HG02759 (cell line): Measurements from ENCODE around the gene RBM12.

Experiments
- ATAC-seq: cut with Tn5 transposase; IDR thresholded peaks from one replicate; pipeline ENCODE4 v1.9.1; 2021; ENCODE audit warnings: mild to moderate bottlenecking, moderate library complexity; ENCODE audit not compliant: unreplicated experiment

Gene RBM12

DNA sequence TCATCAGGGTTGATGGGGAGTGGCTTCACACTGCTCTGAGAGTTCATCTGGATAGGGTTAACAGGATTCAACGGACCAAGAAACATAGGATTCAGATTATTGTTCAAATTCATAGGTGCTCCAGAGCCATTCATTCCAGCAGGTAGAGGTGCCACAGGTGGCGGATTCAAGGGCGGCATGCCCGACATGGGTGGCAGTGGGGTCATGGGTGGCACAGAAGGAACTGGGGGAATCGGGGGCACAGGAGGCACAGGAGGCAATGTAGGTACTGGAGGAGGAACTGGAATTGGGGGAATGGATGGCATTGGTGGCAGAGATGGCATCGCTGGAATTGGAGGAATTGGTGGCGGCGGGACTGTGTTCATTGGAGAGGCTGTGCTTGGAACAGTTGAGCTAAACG lies 10.3 kb downstream of the RBM12 start:
- no peak for ATAC-seq

DNA sequence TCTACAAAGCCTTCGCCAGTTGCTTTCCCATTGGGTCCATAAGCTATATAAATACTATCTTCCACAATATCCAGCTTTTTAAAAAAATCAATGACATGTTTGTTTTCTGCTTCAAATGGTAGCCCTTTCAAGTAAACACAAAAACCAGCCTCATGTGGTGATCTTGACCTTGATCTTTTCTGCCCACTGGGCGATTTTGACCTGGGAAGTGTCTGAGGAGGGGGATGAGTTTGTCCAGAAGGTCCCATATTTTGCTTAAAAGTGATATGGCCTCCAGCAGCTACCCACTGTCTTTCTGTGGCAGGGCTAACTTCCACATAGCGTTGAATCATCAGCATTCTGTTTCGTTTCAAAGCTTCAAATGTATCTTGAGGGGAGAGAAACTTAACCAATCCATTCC lies 10.8 kb downstream of the RBM12 start:
- ATAC-seq = no peak

DNA sequence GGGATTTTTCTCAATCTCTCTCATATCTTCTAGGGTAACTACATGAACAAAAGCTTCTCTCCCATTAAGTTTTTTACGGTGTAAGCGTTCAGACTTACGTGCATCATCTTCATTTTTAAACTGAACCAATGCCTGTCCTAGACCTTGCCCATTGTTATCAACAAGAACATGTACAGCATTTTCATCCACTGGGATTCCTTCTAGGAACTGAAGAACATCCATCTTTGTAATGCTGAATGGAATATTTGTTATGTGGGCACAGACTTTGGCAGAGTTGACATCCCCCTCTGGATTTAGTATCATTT lies 11.3 kb downstream of the RBM12 start:
- no peak for ATAC-seq

- ATAC-seq = no peak
Measured at GRCh38 chr20:35652641-35653429, 11.9 kb downstream of the RBM12 start.

DNA sequence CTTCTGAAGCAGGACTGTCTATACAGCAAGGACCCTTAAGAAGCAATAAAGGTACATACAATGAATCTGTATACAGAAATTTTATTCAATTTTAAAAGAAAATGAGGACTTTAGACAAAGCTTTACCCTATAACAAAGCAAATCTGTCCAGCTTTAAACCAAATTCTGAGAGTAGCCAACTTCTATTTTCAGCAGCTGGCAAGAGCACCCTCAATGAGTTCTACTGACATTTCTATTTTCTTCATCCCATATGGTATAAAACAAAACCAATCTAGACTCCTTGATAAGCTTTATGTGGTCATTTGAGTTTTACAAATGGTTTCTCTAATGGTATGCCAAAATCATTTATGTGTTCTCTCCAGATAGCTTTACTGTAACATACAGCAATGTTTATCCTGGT lies 12.7 kb downstream of the RBM12 start:
- ATAC-seq = no peak

DNA sequence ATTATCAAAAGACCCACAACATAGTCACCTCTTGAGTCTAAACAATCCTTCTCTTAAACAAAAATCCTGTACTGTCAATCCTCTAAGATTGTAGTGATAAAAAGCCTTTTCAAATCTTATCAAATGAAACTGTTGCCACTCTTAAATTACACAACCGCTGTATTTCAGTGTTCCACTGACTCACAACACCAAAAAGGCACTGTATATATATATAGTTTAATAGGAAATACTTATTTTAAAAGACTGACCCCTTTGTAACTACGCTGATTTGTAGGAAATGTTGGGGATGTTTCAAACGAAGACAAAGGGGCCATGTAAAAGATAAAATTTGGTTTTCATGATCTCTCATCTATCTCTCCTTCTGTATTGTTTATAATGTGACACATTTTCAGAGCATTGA lies 14.1 kb downstream of the RBM12 start:
- no peak for ATAC-seq

DNA sequence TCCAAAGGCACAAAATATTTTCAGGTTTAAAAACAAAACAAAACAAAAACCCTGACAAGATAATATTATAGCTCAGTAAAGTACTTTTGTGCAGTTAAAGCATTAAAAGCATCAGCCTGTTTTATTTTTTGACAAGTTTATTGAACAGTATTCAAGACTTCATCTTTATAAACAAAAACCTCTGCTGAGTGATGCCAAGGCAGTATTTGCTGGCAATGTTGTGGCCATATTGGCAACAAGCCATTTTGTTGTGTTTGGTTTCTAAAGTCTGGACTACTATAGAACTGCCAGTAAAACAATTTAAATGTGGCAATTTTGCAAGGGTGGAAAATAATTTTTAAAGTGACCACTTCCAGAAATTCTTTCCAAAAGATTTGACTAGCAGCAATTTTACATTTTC lies 15.9 kb downstream of the RBM12 start:
- no peak for ATAC-seq

DNA sequence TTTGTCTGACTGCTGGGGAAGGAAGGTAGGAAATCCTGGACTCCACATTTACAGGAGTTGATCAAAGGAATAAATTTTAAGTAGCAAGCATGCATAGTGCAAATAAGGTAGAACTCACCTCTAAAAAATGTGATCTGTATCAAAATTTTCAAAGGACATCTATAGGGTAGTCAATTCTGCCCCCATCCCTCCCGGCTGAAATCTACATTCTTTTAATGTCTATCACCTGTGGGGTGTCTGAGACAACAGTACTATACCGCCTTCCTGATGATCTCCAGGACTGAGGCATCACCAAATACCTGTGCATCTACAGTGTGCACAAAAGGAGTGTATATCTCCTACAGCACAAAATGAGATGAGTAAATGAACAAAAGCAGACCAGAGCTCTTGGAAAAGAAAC lies 19.9 kb downstream of the RBM12 start:
- ATAC-seq = no peak

DNA sequence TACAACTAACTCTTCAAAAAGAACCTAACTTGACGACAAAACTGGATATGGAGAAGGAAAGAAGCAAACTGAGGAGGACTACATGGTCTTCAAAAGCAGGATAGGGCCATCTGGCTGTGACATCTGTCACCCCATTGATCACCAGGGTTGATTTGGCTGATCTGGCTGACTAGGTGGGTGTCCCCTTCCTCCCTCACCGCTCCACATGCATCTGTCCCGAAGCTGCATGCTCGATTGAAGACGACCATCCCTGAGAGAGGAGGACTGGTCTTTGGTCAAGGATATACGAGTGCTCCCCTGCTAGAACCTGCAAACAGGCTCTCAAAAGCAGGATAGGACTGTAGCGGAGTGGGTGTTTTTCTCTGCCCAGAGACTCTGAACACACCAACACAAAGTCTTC lies 21.7 kb downstream of the RBM12 start:
- ATAC-seq = no peak

GRCh38 chr20:35641743-35642142 lies 23.0 kb downstream of the RBM12 start:
- no peak for ATAC-seq

DNA sequence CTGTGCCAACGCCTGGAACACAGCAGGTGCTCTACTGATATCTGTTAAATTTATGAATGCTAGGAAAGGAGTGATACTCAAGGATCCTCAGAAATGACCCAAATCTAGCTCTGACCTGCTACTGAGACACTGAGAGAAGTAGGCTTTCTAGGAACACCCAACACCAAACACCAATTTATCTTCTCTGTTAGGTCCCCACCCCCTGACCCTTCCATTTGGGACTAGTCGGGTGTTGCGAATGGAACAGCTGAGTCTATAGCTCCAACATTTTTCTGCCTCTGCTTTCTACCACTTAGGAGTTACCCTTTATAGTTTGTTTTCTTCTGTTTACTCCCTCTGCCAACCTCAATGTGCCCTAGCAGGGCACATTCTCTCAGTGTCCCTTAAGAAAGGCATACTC lies 24.0 kb downstream of the RBM12 start:
- ATAC-seq = no peak

DNA sequence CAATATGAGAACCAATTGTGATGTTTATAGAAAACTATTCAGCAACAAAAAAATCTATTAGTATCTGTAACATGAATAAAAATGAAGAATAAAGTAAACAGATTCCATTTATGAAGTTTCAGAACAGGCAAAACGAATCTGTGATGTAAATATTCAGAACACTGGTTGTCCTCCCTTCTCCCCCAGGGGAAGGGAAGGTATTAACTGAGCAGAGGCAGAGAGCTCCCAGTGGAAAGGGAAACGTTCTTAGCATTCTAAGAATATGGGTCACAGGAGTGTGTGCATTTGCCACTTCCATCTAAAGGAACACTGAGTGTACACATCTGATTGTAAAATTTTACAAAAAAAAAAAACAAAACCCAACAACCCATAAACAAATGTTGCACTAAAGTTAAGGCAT lies 25.9 kb downstream of the RBM12 start:
- no peak for ATAC-seq

DNA sequence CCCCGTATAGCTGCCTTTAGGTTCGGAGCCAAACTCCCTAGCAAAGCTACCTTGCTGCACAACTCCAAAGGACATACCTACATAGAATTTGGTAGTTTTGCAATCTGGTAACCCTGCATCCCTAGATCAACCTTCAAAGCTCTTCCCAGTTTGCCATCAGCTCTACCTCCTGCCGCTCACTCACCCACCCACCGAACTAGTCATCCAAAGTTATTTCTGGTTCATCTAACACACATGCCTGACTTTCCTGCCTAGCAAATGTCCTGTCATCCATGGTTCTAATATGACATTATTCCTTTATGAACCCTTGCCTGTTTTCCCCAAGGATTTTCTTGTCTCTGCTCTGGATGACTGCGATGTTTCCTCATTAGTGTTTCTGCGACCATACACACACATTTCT lies 27.4 kb downstream of the RBM12 start:
- no peak for ATAC-seq

DNA sequence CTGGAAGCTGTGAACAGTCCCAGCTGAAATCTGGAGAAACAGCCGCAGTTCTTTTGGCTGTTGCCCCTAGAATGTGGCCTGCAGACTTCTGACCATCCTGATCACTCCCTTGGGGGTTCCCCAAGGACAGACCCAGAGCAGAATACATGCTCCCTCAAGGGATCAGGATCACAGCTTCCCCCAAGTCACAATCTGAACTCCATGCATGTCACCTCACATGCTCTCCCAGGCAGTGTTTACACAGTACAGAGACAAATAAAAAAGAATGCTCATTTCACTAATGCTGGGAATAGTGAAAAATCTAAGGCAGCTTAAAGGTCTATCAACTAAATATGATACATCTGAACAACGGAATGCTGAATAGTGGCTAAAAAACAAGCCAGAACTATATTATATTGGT lies 28.6 kb downstream of the RBM12 start:
- no peak for ATAC-seq

DNA sequence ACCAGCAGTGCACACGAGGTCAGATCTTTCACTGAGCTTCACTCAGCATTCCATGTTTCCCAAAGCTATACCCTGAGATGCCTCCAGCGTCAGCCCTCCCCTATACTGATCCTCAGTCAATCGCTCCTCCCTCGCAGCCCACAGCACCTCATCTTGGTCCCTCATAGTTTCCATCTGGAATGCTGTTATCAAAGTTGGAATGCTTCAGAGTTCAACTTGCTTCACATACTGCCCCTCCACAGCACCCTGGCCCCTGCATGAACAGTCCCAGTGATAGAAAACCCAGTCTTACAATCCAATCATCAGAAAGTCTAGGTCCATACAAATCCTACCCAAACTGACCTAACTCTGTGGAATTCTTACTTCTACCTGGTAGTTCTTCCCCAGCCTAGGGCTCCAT lies 29.0 kb downstream of the RBM12 start:
- ATAC-seq = no peak

GRCh38 chr20:35632539-35633115 lies 32.1 kb downstream of the RBM12 start:
- no peak for ATAC-seq

- ATAC-seq = no peak
Measured at GRCh38 chr20:35630636-35631035, 34.1 kb downstream of the RBM12 start.

- no peak for ATAC-seq
Measured at GRCh38 chr20:35629427-35630145, 35.1 kb downstream of the RBM12 start.

GRCh38 chr20:35627121-35627520 lies 37.6 kb downstream of the RBM12 start:
- no peak for ATAC-seq

DNA sequence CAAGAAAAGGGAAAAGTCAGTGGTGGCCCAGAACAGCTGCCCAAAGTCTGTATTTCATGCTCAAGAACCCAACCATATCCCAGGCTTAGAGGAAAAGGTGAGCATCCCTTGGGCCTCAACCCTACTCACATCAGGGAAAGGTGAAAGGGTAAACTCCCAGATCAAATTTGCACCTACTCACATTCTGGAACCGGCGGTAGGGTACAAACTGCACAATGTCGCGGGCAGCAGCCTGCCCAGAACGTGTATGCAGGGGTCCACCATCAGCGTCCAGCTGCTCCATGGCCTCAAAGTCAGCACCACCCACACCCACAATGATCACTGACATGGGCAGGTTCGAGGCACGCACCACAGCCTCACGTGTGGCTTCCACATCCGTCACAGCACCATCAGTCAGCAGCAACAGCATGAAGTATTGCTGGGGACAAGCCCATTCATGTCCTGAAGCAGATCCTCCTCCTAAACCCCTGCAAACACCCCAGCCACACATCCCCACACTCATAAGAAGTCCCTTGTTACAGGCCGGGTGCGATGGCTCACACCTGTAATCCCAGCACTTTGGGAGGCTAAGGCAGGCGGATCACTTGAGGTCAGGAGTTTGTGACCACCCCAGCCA lies 38.2 kb downstream of the RBM12 start:
- no peak for ATAC-seq

DNA sequence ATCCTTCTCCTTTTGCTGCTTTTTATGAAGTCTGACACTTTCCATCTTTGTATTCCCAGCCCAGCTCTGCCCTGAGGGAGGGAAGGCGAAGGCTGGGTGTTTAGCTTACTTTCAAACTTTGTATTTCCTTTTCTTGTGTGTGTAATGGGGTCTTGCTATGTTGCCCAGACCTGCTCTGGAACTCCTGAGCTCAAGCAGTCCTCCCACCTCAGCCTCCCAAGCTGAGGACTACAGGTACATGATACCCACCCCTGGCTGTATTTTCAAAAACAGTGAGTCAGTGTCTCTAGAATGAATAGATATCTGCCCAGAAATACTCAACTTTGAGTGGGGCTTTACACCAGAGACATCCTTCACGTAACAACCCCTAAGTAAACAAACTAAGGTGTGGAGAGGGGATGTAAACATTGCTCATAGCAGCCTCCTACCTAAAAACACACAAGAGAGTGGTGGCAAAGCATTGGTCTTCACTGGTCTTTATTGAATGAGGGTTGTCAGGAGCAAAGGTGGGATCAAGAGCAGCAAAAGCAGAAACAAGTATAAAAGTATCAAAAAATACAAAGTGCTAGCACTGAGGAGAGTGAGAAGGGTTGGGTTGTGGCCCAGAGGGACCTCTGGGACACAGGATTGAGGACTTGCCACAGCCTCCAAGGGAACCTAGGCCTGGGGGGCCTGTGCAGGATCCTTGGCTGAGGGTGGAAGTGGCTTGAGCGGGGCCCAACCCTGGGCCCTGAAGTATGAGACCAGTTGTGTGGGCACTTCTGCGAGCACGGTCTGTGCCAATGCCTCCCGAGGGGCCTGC lies 38.9 kb downstream of the RBM12 start:
- no peak for ATAC-seq
